Progenitor cell of endocrine pancreas (in vitro differentiated cells): ENCODE measurements around the gene STK39. TPM values are rescaled to one million over a fixed set of nuclear protein-coding genes. Genes with fewer than 3 reads are reported as not detected.

Experiments
- DNase-seq: peaks from one replicate; pipeline ENCODE4 v3.0.0; 2021; ENCODE audit warnings: low spot score; ENCODE audit not compliant: unreplicated experiment
- H3K27ac Mint-ChIP-seq: 2 replicates; pipeline ENCODE4 v1.8.0; 2021; ENCODE audit warnings: mild to moderate bottlenecking, moderate library complexity, mixed read lengths
- H3K27me3 Mint-ChIP-seq: 2 replicates; pipeline ENCODE4 v1.8.0; 2021; ENCODE audit warnings: mixed read lengths
- H3K36me3 Mint-ChIP-seq: 2 replicates; pipeline ENCODE4 v1.8.0; 2022; ENCODE audit warnings: mixed read lengths; ENCODE audit not compliant: insufficient read depth
- H3K4me1 Mint-ChIP-seq: 2 replicates; pipeline ENCODE4 v1.8.0; 2021; ENCODE audit warnings: low read depth, mixed read lengths
- H3K4me3 Mint-ChIP-seq: 2 replicates; pipeline ENCODE4 v1.8.0; 2021; ENCODE audit warnings: low read depth, mild to moderate bottlenecking, moderate library complexity, mixed read lengths
- H3K9me3 Mint-ChIP-seq: 2 replicates; pipeline ENCODE4 v1.8.0; 2021; ENCODE audit warnings: low read depth, mixed read lengths
- total RNA-seq: library from RNA; stranded (reverse); gene quantifications from 2 replicates; pipeline ENCODE4 v1.2.1, GENCODE V29; 2021
- TF ChIP-seq, protein P1 (sequence below): fragments of 200-600 bp; sonication (generic); IDR thresholded peaks from one replicate; pipeline ENCODE4 v1.5.0; 2021; ENCODE audit warnings: antibody characterized with exemption, mild to moderate bottlenecking; ENCODE audit not compliant: unreplicated experiment

The STK39 gene
- total RNA-seq, 1 donor from 2014 or later = 22.9 TPM

DNA sequence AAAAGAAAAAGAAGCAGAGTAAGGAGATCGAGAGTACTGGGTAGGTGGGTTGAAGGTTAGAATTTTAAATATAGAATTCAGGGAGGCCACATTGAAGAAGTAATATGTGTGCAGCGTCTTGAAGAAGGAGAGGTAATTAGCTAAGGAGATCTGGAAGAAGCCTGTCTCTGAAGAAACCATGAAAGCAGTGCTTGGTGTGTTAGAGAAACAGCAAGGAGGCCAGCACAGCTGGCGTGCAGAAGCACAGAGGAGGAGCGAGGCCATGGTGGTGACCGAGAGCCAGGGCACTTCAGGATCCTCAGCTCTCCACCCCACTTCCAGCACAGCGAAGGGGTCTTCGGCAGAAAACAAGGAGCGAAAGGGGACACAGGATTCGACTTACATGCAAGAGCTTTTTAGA, 305.8 kb downstream of the STK39 start:
- H3K27ac Mint-ChIP-seq = no peak overlapping the region
- H3K27me3 Mint-ChIP-seq = peaks cover 4% of the 10 kb centered on the region
- no peaks in the 10 kb centered on the region for H3K4me1 Mint-ChIP-seq
- no peak for DNase-seq
- H3K4me3 Mint-ChIP-seq = no peak overlapping the region
- TF ChIP-seq, protein P1, sequence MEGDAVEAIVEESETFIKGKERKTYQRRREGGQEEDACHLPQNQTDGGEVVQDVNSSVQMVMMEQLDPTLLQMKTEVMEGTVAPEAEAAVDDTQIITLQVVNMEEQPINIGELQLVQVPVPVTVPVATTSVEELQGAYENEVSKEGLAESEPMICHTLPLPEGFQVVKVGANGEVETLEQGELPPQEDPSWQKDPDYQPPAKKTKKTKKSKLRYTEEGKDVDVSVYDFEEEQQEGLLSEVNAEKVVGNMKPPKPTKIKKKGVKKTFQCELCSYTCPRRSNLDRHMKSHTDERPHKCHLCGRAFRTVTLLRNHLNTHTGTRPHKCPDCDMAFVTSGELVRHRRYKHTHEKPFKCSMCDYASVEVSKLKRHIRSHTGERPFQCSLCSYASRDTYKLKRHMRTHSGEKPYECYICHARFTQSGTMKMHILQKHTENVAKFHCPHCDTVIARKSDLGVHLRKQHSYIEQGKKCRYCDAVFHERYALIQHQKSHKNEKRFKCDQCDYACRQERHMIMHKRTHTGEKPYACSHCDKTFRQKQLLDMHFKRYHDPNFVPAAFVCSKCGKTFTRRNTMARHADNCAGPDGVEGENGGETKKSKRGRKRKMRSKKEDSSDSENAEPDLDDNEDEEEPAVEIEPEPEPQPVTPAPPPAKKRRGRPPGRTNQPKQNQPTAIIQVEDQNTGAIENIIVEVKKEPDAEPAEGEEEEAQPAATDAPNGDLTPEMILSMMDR = no peak
- no peaks in the 10 kb centered on the region for H3K36me3 Mint-ChIP-seq
- H3K9me3 Mint-ChIP-seq = peaks cover 4% of the 10 kb centered on the region

DNA sequence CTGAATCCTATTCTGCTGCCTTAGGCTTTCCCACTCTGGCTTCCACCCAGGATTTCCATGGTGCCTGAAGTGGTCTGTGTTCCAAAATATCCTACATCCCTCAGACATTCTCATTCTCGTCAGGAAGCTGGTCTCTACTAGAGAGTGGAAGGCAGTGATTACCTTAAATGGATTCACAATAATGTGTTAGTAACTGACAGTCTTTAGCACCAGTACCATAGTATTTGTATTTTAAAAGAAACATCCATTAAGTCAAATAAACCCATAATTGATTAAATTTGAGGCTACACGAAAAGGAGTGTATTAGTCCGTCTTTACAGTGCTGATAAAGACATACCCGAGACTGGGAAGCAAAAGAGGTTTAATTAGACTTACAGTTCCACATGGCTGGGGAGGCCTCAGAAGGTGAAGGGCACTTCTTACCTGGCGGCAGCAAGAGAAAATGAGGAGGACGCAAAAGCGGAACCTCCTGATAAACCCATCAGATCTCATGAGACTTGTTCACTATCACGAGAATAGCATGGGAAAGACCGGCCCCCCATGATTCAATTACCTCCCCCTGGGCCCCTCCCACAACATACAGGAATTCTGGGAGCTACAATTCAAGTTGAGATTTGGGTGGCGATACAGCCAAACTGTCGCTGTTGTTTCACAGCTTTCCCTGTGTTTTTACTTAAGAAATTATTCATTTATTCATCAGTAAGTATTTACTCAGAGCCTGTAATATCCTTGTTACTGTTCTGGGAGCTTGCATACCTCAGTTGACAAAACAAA, 306.5 kb downstream of the STK39 start:
- H3K27ac Mint-ChIP-seq = no peak overlapping the region
- H3K27me3 Mint-ChIP-seq = peaks cover 4% of the 10 kb centered on the region
- H3K4me1 Mint-ChIP-seq = no peaks in the 10 kb centered on the region
- no peak for DNase-seq
- no peak overlapping the region for H3K4me3 Mint-ChIP-seq
- H3K9me3 Mint-ChIP-seq = peaks cover 4% of the 10 kb centered on the region
- no peaks in the 10 kb centered on the region for H3K36me3 Mint-ChIP-seq
- TF ChIP-seq, protein P1 = no peak

DNA sequence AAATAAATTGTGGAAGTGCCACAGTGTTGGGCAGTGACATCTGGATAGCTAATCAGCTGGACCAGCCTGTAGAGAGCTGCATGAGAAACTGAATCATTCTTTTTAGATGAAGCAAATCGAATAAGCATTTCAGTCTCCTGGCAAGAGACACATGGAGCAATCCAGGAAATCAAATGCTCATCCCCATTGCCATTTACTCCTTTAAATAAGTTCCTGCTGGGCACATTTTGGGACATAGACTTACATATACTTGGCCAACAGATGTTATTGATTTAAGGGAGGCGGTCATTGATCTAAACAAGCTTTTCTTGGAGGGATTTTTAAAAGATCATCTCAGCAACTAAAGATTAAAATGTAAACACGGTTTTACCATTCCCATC, 307.1 kb downstream of the STK39 start:
- Mint-ChIP-seq H3K4me1 (no peaks in the 10 kb centered on the region), H3K27me3 (peaks cover 4% of the 10 kb centered on the region), H3K4me3 (no peak overlapping the region), H3K36me3 (no peaks in the 10 kb centered on the region), H3K9me3 (peaks cover 6% of the 10 kb centered on the region), H3K27ac (no peak overlapping the region)
- DNase-seq = no peak
- TF ChIP-seq, protein P1 = no peak

DNA sequence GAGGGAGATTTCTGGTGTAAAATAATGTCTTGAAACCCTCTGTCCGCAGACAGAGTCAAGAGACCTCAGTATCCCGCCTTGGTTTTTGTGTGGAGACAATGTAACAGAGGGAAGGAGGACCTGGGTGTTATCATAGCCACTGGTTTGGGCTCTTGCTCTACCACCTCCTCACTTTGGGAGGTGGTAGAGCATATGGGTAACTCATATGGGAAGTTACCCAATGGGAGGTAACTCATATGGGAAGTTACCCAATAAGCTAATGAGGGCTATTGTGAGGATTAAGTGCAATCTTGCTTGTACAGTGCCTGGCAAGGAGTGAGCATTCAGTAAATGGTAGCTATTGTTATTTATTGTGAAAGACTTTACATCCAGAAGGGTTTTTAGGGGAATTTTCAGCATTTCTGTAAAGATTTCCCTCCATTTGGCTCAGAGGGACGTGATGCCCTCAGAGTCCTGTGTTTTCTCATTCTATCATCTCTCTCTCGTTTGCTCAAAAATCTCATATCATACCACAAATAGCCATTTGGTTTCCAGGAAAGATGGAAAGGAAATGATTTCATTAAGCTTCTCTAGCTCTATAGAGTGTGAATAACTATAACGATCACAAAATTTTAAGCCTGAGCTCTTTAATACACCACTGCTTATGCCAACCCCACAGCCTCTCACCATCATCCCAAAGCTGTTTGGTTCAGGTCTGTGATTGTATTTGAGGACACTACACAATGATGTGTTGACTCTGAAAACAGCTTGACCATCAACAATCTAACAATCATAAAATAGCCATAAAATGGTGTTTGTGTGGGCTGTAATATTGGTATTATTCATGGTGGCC, 307.7 kb downstream of the STK39 start:
- no peak for DNase-seq
- Mint-ChIP-seq H3K36me3 (no peaks in the 10 kb centered on the region), H3K27me3 (peaks cover 4% of the 10 kb centered on the region), H3K4me1 (no peaks in the 10 kb centered on the region), H3K27ac (no peak overlapping the region), H3K9me3 (peaks cover 3% of the 10 kb centered on the region), H3K4me3 (no peak overlapping the region)
- TF ChIP-seq, protein P1 = no peak

DNA sequence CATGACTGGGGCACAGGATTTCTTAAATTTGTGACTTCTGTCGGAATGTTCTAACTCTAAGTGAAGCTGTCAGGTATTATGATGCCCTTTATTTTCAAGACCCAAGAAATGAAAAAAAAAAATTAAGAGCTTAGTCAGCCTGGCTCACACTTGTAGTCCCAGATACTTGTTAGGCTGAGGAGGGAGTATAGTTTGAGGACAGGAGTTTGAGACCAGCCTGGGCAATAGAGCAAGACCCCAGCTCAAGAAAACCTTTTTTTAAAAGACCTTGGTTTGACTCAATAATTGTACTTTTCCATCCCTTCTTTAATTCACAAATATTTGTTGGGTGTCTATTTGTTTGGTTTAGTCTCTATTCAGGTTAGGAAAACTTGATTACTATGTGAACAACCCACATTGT, 310.0 kb downstream of the STK39 start:
- no peaks in the 10 kb centered on the region for H3K36me3 Mint-ChIP-seq
- no peak overlapping the region for H3K4me3 Mint-ChIP-seq
- H3K27ac Mint-ChIP-seq = no peak overlapping the region

More for the DNA sequence above, 310.0 kb downstream of the STK39 start:
- peaks cover 5% of the 10 kb centered on the region for H3K9me3 Mint-ChIP-seq
- H3K27me3 Mint-ChIP-seq = peaks cover 4% of the 10 kb centered on the region
- no peaks in the 10 kb centered on the region for H3K4me1 Mint-ChIP-seq
- TF ChIP-seq, protein P1 = no peak
- no peak for DNase-seq
